Fibroblast of villous mesenchyme (primary cell): ENCODE data around the gene USP6NL. TPM values are rescaled to one million over a fixed set of nuclear protein-coding genes. Genes with fewer than 3 reads are reported as not detected.

ENCODE experiments used
- DNase-seq: peaks from one replicate; pipeline ENCODE4 v3.0.0-alpha.2; 2010; ENCODE audit warnings: low read depth
- H3K4me3 ChIP-seq: 2 replicates; pipeline ENCODE4 v1.5.1; 2011; ENCODE audit warnings: low read depth, mild to moderate bottlenecking, low read length
- total RNA-seq: library from RNA; depleted of rRNA; stranded (reverse); fragments of >200 nt; gene quantifications from 2 replicates; pipeline ENCODE4 v1.2.3, GENCODE V29; 2012
- TF ChIP-seq, protein P1 (sequence below): IDR thresholded peaks from 2 replicates; pipeline ENCODE4 v1.5.1; 2012; ENCODE audit warnings: low read depth, mild to moderate bottlenecking, low read length; ENCODE audit not compliant: insufficient read depth

USP6NL gene
- 10.6 and 12.5 TPM in 2 replicates for total RNA-seq

DNA sequence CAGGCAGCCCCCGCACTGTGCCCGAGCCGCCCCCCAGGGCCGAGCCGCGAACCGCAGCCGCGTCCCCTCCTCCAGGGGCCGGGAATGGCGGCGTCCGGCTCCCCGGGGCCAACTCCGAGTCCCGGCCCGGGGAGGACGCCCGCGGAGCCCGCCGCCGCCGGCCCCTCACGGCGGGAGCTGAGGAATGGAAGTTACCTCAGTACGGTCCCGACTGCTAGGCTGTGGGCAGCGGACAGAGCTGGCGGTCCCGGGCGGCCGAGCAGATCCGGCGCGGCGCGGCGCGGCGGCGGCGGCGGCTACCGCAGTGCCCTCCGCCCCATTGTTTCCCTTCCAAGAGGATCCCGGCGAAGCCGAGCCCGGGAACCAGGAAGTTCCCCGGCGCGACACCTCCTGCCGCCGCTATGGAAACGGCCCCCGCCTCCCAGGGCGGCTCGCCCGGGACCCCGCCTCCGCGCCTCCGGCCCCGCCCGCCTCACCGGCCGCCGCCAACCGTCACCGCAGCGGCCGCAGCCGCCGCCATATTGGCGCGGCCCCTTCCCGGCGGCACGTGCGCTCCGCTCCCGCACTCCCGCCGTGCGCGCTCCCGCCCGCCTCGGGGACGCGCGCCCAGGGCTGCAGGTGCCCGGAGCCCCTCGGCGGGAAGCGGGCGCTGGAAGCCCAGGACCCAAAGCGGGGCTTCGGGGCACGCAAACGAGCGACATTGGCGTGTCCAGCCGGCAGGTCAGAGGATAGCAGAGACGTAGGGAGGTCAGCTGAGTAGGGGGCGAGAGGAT, at the start of gene USP6NL:
USP6NL (minus strand) TSS at position 403 of the 773 bp plus-strand sequence. CDS start 14,016 bp downstream, outside the sequence.
- DNase-seq: peak; percentile 87
- TF ChIP-seq, protein P1, sequence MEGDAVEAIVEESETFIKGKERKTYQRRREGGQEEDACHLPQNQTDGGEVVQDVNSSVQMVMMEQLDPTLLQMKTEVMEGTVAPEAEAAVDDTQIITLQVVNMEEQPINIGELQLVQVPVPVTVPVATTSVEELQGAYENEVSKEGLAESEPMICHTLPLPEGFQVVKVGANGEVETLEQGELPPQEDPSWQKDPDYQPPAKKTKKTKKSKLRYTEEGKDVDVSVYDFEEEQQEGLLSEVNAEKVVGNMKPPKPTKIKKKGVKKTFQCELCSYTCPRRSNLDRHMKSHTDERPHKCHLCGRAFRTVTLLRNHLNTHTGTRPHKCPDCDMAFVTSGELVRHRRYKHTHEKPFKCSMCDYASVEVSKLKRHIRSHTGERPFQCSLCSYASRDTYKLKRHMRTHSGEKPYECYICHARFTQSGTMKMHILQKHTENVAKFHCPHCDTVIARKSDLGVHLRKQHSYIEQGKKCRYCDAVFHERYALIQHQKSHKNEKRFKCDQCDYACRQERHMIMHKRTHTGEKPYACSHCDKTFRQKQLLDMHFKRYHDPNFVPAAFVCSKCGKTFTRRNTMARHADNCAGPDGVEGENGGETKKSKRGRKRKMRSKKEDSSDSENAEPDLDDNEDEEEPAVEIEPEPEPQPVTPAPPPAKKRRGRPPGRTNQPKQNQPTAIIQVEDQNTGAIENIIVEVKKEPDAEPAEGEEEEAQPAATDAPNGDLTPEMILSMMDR: no peak
- H3K4me3 ChIP-seq: peak within 1 kb of the TSS; percentile 75

GRCh38 chr10:11658801-11659368, 47.4 kb upstream of the USP6NL start:
- DNase-seq: peak; percentile 11
- TF ChIP-seq, protein P1: no peak
- H3K4me3 ChIP-seq: no peak overlapping the region

GRCh38 chr10:11655836-11656235, 44.4 kb upstream of the USP6NL start:
- no peak for DNase-seq
- no peak overlapping the region for H3K4me3 ChIP-seq
- TF ChIP-seq, protein P1: no peak

- no peak overlapping the region for H3K4me3 ChIP-seq
- no peak for DNase-seq
- TF ChIP-seq, protein P1: no peak
Measured at GRCh38 chr10:11654659-11655058, 43.2 kb upstream of the USP6NL start.

- TF ChIP-seq, protein P1: no peak
- H3K4me3 ChIP-seq: no peak overlapping the region
- no peak for DNase-seq
Measured at GRCh38 chr10:11653758-11654471, 42.5 kb upstream of the USP6NL start.

GRCh38 chr10:11647676-11648075, 36.2 kb upstream of the USP6NL start:
- DNase-seq: no peak
- TF ChIP-seq, protein P1: no peak
- no peak overlapping the region for H3K4me3 ChIP-seq
